Liver (tissue), 9 donors: ENCODE data around the gene B4GALT1. TPM values are rescaled to one million over a fixed set of nuclear protein-coding genes. Genes with fewer than 3 reads are reported as not detected.

Source experiments
- DNase-seq: peaks from one replicate; pipeline ENCODE4 v3.0.0-alpha.2; 2017; ENCODE audit warnings: low spot score
- H3K27ac ChIP-seq, 2 donors: one replicate each; pipeline ENCODE4 v1.7.0; 2013; ENCODE audit warnings: inconsistent platforms in 2 of 2, low read length in 2 of 2, control low read depth in 1 of 2, low read depth in 1 of 2, mild to moderate bottlenecking in 1 of 2
- H3K27me3 ChIP-seq, 4 donors: one replicate each; pipeline versions ENCODE4 v1.6.1 to v1.7.0; 2013; ENCODE audit warnings: low read length in 3 of 4, inconsistent platforms in 1 of 4, mild to moderate bottlenecking in 1 of 4, moderate library complexity in 1 of 4; ENCODE audit not compliant: control insufficient read depth in 4 of 4, insufficient read depth in 4 of 4
- H3K36me3 ChIP-seq, 4 donors: one replicate each; pipeline versions ENCODE4 v1.6.1 to v1.7.0; 2013; ENCODE audit warnings: low read length in 3 of 4, mild to moderate bottlenecking in 3 of 4, low read depth in 1 of 4, moderate library complexity in 1 of 4; ENCODE audit not compliant: control insufficient read depth in 4 of 4, insufficient read depth in 3 of 4
- H3K4me1 ChIP-seq, 4 donors: one replicate each; pipeline versions ENCODE4 v1.6.1 to v1.7.0; 2013; ENCODE audit warnings: low read length in 3 of 4, mild to moderate bottlenecking in 3 of 4, moderate library complexity in 1 of 4; ENCODE audit not compliant: control insufficient read depth in 4 of 4, insufficient read depth in 4 of 4
- H3K4me3 ChIP-seq, 3 donors: one replicate each; pipeline versions ENCODE4 v1.6.1 to v1.7.0; 2013; ENCODE audit warnings: low read length in 3 of 3, control low read depth in 1 of 3, low read depth in 1 of 3, mild to moderate bottlenecking in 1 of 3
- H3K9ac ChIP-seq, 2 donors: one replicate each; pipeline ENCODE4 v1.7.0; 2013; ENCODE audit warnings: low read length in 2 of 2, mild to moderate bottlenecking in 2 of 2, moderate library complexity in 2 of 2, control low read depth in 1 of 2, low read depth in 1 of 2
- H3K9me3 ChIP-seq, 4 donors: one replicate each; pipeline versions ENCODE4 v1.6.1 to v1.7.0; 2013; ENCODE audit warnings: low read length in 3 of 4; ENCODE audit not compliant: control insufficient read depth in 4 of 4
- CTCF ChIP-seq: fragments of 150-350 bp; IDR thresholded peaks from 2 replicates; pipeline ENCODE4 v1.5.1; 2017; ENCODE audit warnings: improper control_type of control experiment, low read depth, low read length; ENCODE audit not compliant: missing input control
- EGR1 ChIP-seq, 2 donors: IDR thresholded peaks; 2 replicates each; pipeline ENCODE4 v1.6.1; 2016 to 2018; ENCODE audit warnings: antibody characterized with exemption in 2 of 2, low read depth in 2 of 2
- FOXA1 ChIP-seq: IDR thresholded peaks from 2 replicates; pipeline ENCODE4 v1.6.1; 2016; ENCODE audit warnings: antibody characterized with exemption
- FOXA2 ChIP-seq: IDR thresholded peaks from 2 replicates; pipeline ENCODE4 v1.6.1; 2016; ENCODE audit warnings: antibody characterized with exemption
- GABPA ChIP-seq, 2 donors: IDR thresholded peaks in 1 of 2; conservative IDR thresholded peaks in 1 of 2; 2 replicates each; pipeline ENCODE4 v1.6.1; 2016; ENCODE audit warnings: antibody characterized with exemption in 2 of 2, mild to moderate bottlenecking in 1 of 2, moderate library complexity in 1 of 2
- HNF4G ChIP-seq: IDR thresholded peaks from 2 replicates; pipeline ENCODE4 v1.6.1; 2016; ENCODE audit warnings: antibody characterized with exemption
- JUND ChIP-seq, 2 donors: IDR thresholded peaks; 2 replicates each; pipeline ENCODE4 v1.6.1; 2016; ENCODE audit warnings: antibody characterized with exemption in 2 of 2
- NR2F2 ChIP-seq: IDR thresholded peaks from 2 replicates; pipeline ENCODE4 v1.6.1; 2016; ENCODE audit warnings: antibody characterized with exemption
- RAD21 ChIP-seq, 2 donors: IDR thresholded peaks; 2 replicates each; pipeline ENCODE4 v1.6.1; 2016; ENCODE audit warnings: antibody characterized with exemption in 2 of 2, mild to moderate bottlenecking in 2 of 2
- REST ChIP-seq: IDR thresholded peaks from 2 replicates; pipeline ENCODE4 v1.6.1; 2016; ENCODE audit warnings: antibody characterized with exemption, mild to moderate bottlenecking
- YY1 ChIP-seq: IDR thresholded peaks from 2 replicates; pipeline ENCODE4 v1.6.1; 2016; ENCODE audit warnings: antibody characterized with exemption, mild to moderate bottlenecking
- ZBTB33 ChIP-seq: IDR thresholded peaks from 2 replicates; pipeline ENCODE4 v1.6.1; 2016; ENCODE audit warnings: antibody characterized with exemption
- WGBS: extraction: QIAGEN DNeasy Blood & Tissue Kit; methylation state at CpG from one replicate; pipeline ENCODE4 v1.1.7; 2013; 5-methylcytosine and 5-hydroxymethylcytosine counted together
- polyA plus RNA-seq, 2 donors: library from polyadenylated mRNA; stranded (reverse) in 1 of 2; unstranded in 1 of 2; fragments of 200-250 nt in 1 of 2; fragments of >200 nt in 1 of 2; fragmentation: Nextera tagmentation in 1 of 2; extraction: Ambion mirVana in 1 of 2; gene quantifications; one replicate each; pipeline versions ENCODE4 v1.2.1 to v1.2.3, GENCODE V29; 2013 to 2015
- total RNA-seq, 2 donors: library from RNA; depleted of rRNA; stranded (reverse); fragments of >200 nt; gene quantifications; one replicate each; pipeline ENCODE4 v1.2.3, GENCODE V29; 2014
- donor health status: healthy.
- donor health status: healthy.
- donor health status: healthy.
- donor health status: healthy.
- donor health status: healthy.

Gene B4GALT1
- total and polyA plus RNA-seq, 4 donors = 25.9 to 59.8 (median 42.7) TPM

- no peak for DNase-seq
- Histone ChIP-seq H3K27me3 (no peaks in the 10 kb centered on the region), H3K9me3 (no peaks in the 10 kb centered on the region), H3K36me3 (no peaks in the 10 kb centered on the region), H3K9ac (no peak overlapping the region), H3K4me1 (no peaks in the 10 kb centered on the region), H3K4me3 (no peak overlapping the region), H3K27ac (no peak overlapping the region)
- 86% methylated on average over 6 of the region's 6 CpGs for WGBS
- TF ChIP-seq ZBTB33 (no peak), REST (no peak), GABPA (IDR thresholded peaks at IDR 0.05 in 1 of 2, conservative IDR thresholded peaks at IDR 0.05 in 1 of 2) (no peak), RAD21 (IDR thresholded peaks at IDR 0.05) (no peak), NR2F2 (no peak), YY1 (no peak), CTCF (no peak), FOXA1 (no peak)
These were observed 31.0 kb upstream of the B4GALT1 start for GRCh38 chr9:33198165-33198564.

- Histone ChIP-seq H3K9me3 (no peaks in the 10 kb centered on the region), H3K9ac (no peak overlapping the region), H3K4me1 (no peaks in the 10 kb centered on the region), H3K36me3 (no peaks in the 10 kb centered on the region), H3K4me3 (no peak overlapping the region), H3K27ac (no peak overlapping the region), H3K27me3 (no peaks in the 10 kb centered on the region)
- DNase-seq = no peak
- TF ChIP-seq JUND (IDR thresholded peaks at IDR 0.05) = no peak
- no peak for TF ChIP-seq EGR1 (IDR thresholded peaks at IDR 0.05; ENCODE audit: low read depth in 2 of 2)
- no peak for TF ChIP-seq RAD21 (IDR thresholded peaks at IDR 0.05)
- no peak for TF ChIP-seq CTCF
- no peak for TF ChIP-seq HNF4G
- no peak for TF ChIP-seq FOXA2
- no peak for TF ChIP-seq ZBTB33
- WGBS = 79% methylated on average over 6 of the region's 6 CpGs
These were observed 30.4 kb upstream of the B4GALT1 start for GRCh38 chr9:33197279-33198152.
